HG03378 (cell line): Measurements from ENCODE around the gene FOXN3.

Experiments
- ATAC-seq: cut with Tn5 transposase; IDR thresholded peaks from one replicate; pipeline ENCODE4 v1.9.1; 2021; ENCODE audit warnings: mild to moderate bottlenecking, moderate library complexity; ENCODE audit not compliant: unreplicated experiment

Gene FOXN3

DNA sequence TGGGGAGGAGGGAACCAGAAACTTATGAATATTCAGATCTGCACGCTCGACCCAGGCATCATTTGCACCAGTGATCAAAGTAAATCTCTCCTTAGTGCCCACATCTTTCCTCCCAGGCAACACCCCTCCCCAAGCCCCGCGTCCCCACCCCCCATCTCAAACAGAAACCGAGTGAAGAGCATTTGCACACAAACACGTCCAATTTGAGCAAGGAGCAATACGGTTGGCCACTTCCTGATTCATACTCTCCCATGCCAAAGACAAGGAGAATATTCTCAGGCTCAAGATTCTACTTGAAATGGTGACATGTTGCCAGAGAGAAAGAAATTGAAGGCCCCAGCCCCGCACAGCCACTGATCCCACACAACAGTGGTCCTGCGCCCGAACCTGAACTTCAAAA, 7.1 kb downstream of the FOXN3 start:
- ATAC-seq = no peak

DNA sequence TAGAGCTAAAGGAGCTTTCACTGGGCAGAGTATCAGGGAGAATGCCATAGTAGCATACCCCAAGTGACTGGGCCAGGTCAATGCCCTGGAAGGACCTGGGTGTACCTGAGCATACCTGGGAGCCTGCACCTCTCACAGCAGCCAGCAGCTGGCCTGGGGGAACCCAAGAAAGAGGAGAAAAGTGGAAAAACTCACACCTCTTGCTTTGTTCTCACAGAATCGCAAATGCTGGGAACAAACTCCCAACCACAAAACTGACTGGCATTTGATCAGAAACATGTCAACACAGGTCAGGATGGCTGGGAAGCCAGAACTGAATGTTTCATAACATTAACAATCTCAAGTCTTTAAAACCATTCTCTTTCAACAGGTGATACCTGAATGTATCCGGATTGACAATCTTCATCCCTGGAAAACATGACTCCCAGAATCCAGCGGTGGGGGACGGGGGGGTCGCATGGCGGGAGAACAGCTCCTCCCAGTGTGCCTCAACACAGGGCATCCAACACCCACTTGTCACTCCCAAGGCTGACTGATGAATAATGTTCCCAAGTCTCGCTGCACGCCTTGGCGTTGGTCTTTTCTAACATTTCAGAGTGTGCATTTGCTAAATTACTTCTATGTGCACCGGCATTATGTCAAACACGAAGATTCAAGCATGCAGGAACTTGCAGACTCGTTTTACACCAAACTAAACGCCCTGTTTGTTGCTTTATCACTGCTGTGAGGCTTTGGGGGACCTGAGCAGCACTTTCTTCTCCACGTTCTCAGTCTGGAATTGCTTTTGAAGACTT, 7.9 kb downstream of the FOXN3 start:
- no peak for ATAC-seq

- ATAC-seq = no peak
Measured at GRCh38 chr14:89407856-89408255, 9.2 kb downstream of the FOXN3 start.

GRCh38 chr14:89406941-89407340, 10.1 kb downstream of the FOXN3 start:
- ATAC-seq = no peak

GRCh38 chr14:89406361-89406760, 10.7 kb downstream of the FOXN3 start:
- no peak for ATAC-seq

GRCh38 chr14:89405712-89406111, 11.3 kb downstream of the FOXN3 start:
- no peak for ATAC-seq

DNA sequence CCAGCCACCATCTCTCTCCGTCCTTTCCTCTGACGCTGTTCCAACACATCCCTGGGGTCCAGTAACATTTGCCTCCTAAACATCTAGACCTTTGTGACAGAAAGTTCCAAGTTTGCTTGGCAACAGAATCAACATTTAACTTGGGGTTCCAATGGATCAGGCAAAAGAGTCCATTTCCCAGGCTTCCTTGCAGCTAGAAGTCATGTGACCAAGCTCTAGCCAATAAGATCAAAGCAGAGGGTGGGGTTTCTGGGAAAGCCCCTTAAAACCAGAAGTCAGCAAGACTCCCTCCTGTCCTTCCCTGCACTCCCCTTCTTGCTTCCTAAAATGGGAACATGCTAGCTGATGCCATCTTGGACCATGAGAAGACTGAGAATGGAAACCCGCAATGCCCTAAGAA, 14.7 kb downstream of the FOXN3 start:
- ATAC-seq = no peak

GRCh38 chr14:89401761-89402160, 15.3 kb downstream of the FOXN3 start:
- ATAC-seq = no peak

- no peak for ATAC-seq
Measured at GRCh38 chr14:89401241-89401640, 15.8 kb downstream of the FOXN3 start.

GRCh38 chr14:89400529-89400928, 16.5 kb downstream of the FOXN3 start:
- ATAC-seq = no peak

GRCh38 chr14:89399594-89400068, 17.4 kb downstream of the FOXN3 start:
- no peak for ATAC-seq

- ATAC-seq = no peak
Measured at GRCh38 chr14:89399157-89399556, 17.9 kb downstream of the FOXN3 start.

DNA sequence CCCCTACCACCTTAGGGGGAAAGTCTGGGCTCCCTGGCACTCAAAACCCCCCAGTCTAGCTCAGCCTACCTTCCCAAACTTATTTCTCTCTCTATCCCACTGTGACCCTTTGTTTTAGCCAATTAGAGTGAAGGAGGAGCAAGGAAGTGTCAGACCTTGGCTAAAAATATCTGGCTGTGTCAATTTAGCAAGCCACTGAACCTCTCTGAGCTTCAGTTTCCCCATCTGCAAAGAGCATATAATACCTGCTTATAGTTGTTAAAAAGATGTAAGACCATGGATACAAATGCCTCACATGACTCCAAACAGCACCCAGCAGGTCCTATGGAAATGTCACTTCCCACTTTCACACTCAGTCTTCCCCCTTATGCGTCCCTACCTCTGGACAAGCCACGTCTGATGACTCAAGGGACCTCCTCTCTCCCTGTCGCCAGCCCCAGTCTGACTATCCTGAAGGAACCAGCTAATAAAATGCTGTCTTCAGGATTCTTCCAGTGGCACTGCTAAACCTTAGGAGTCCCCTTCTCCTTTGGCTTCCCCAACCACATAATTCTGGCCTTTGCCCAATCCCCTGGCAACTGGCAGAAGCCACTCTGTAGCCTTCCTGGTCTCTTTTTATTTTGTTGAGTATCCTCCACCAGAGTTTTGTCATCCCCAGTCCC, 19.3 kb downstream of the FOXN3 start:
- no peak for ATAC-seq

- no peak for ATAC-seq
Measured at GRCh38 chr14:89394972-89395371, 22.1 kb downstream of the FOXN3 start.

DNA sequence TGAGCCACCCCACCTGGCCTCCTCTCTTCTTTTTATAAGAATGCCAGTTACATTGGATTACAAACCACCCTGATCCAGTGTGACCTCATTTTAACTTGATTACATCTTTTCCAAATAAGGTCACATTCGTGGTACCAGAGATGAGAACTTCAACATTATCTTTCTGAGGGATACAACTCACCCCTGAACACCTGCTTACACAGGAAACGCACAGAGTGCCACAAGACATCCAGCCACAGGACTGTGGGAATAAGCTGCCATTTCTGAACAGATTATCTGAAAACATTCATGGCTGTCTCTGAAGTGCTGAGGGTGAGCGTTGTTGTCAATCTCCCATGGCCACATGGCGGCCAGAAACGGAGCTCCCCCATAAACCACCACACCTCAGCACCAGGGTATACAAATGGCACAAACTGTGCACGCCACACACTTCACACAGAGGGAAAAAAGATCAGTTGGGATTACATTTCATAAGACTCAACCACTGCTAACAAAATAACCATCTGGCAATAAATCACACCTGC, 23.7 kb downstream of the FOXN3 start:
- no peak for ATAC-seq

DNA sequence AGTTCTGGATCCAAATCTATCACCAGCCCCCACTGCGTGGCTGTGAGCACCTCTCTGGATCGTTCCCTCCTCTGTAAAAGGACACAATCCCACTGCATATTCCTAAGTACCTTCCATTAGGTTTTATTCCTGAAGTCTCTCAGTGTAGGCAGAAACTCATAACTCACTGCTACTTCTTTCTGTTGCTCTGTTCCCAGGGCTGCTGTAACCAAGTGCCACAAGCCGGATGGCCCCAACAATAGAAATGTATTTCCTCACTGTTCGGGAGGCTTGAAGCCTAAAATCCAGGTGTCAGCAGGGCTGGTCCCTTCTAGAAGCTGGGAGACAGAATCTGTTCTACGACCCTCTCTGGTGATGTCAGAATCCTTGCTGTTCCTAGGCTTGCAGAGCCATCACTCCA, 24.9 kb downstream of the FOXN3 start:
- no peak for ATAC-seq

DNA sequence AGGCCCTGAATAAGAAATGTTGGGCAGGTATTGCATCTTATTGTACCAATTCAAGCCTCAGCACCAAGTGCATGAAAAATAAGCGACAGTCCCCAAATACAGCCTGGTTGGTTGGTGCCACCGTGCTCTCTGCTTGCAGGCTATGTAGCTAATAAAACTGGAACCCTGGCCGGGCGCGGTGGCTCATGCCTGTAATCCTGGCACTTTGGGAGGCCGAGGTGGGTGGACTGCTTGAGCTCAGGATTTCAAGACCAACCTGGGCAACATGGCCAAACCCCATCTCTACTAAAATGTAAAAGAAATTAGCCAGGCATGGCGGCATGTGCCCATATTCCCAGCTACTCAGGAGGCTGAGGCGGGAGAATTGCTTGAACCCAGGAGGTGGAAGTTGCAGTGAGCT, 25.5 kb downstream of the FOXN3 start:
- no peak for ATAC-seq

GRCh38 chr14:89391123-89391522, 25.9 kb downstream of the FOXN3 start:
- no peak for ATAC-seq

GRCh38 chr14:89388853-89389252, 28.2 kb downstream of the FOXN3 start:
- ATAC-seq = no peak

DNA sequence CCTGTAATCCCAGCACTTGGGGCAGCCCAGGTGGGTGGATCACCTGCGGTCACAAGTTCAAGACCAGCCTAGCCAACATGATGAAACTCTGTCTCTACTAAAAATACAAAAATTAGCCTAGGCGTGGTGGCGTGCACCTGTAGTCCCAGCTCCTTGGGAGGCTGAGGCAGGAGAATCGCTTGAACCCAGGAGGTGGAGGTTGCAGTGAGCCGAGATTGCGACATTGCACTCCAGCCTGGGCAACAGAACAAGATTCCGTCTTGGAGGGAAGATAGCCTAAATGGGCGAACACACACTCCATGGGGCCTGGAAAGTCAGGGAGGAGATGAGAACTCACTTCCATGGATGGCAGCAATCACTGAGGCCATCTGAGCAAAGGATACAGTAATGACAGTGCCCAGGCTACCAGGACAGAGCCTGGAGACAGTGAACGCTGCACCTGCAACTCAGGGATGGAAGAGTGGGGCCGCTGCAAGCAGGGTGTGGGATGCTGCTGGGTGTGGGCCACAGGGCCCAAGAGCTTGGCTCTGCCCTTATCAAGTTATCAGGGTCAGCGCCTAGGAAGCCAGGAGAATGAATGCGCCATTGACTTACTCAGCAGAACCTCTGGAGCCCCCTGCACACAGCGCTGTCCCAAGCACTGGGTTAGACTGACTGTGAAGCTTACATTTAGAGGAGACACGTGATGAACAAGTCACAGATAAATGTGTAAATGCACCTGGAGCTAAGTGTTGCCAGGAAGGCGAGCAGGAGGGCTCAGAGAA, 28.9 kb downstream of the FOXN3 start:
- no peak for ATAC-seq

- peak; percentile 27 for ATAC-seq
Measured at GRCh38 chr14:89386212-89386886, 30.7 kb downstream of the FOXN3 start.
